Measurements from ENCODE around the gene RPL7A. TPM values are rescaled to one million over a fixed set of nuclear protein-coding genes. Genes with fewer than 3 reads are reported as not detected.

The RPL7A gene
- total RNA-seq, 1 experiment from 2014 or later = 1,156 TPM

DNA sequence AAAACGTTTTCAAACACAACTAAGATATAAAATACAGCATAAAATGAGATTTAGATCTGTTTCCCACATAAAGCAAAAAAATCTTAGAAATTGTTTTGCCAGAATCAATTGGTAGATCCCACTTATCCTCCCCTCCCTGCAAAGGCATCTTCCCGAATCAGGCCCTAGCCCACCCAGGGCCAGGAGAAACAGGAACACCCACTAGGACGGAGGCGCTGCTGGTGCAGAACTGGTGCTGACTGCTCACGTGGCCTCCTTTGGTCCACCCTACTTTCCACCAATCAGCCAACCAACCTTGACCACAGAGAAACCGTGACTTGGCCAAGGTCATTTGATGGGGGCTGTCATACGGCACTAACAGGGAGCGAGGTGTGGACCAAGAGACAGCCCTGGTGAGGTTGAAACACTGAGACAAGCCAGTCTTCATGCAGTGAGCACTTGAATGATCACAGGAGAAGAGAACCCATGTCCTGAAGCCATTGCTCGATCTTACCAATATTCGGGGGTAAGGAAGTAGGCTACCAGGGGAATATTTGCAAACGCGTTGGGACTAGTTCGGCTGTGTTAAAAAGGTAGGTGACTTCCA lies 13.6 kb downstream of the RPL7A start:
- peaks cover 19% of the 10 kb centered on the region for H3K36me3 ChIP-seq (ENCODE audit: low read depth, low read length)
- ATAC-seq = no peak
- H3K9ac ChIP-seq (ENCODE audit: low read length) = no peak overlapping the region
- no TSS peak for BruUV-seq (replicated peaks)
- H3K4me3 ChIP-seq (ENCODE audit: low read length) = no peak overlapping the region
- intact Hi-C loops (cut with micrococcal nuclease) = no loop called here
- ChIA-PET CTCF (no interaction called here), POLR2A (ENCODE audit: unreplicated experiment) (no interaction called here)
- no peaks in the 10 kb centered on the region for H3F3A ChIP-seq (ENCODE audit: low read length, unreplicated experiment)
- H3K4me2 ChIP-seq (ENCODE audit: low read length) = no peak overlapping the region
- no peaks in the 10 kb centered on the region for H3K9me3 ChIP-seq (ENCODE audit: low read length)
- no peaks in the 10 kb centered on the region for H3K27me3 ChIP-seq (ENCODE audit: low read length)
- H2AFZ ChIP-seq (ENCODE audit: low read length) = no peak overlapping the region
- H3K4me1 ChIP-seq (ENCODE audit: insufficient read depth, low read length) = peaks cover 11% of the 10 kb centered on the region
- TF ChIP-seq EZH2phosphoT487 (IDR thresholded peaks at IDR 0.05; ENCODE audit: borderline replicate concordance, low read length) (no peak), EZH2 (IDR thresholded peaks at IDR 0.05; ENCODE audit: low read length, unreplicated experiment) (no peak)
- TF ChIP-seq, protein P1, sequence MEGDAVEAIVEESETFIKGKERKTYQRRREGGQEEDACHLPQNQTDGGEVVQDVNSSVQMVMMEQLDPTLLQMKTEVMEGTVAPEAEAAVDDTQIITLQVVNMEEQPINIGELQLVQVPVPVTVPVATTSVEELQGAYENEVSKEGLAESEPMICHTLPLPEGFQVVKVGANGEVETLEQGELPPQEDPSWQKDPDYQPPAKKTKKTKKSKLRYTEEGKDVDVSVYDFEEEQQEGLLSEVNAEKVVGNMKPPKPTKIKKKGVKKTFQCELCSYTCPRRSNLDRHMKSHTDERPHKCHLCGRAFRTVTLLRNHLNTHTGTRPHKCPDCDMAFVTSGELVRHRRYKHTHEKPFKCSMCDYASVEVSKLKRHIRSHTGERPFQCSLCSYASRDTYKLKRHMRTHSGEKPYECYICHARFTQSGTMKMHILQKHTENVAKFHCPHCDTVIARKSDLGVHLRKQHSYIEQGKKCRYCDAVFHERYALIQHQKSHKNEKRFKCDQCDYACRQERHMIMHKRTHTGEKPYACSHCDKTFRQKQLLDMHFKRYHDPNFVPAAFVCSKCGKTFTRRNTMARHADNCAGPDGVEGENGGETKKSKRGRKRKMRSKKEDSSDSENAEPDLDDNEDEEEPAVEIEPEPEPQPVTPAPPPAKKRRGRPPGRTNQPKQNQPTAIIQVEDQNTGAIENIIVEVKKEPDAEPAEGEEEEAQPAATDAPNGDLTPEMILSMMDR (conservative IDR thresholded peaks at IDR 0.05; ENCODE audit: low read depth, low read length) = no peak
- DNase-seq = no peak
- no peak overlapping the region for H3K27ac ChIP-seq (ENCODE audit: low read length)
- peaks cover 25% of the 10 kb centered on the region for H3K79me2 ChIP-seq (ENCODE audit: low read length)
- H3K9me2 ChIP-seq (replicated peaks; ENCODE audit: low read length) = no peaks in the 10 kb centered on the region
- H4K20me1 ChIP-seq (ENCODE audit: low read length) = no peaks in the 10 kb centered on the region

DNA sequence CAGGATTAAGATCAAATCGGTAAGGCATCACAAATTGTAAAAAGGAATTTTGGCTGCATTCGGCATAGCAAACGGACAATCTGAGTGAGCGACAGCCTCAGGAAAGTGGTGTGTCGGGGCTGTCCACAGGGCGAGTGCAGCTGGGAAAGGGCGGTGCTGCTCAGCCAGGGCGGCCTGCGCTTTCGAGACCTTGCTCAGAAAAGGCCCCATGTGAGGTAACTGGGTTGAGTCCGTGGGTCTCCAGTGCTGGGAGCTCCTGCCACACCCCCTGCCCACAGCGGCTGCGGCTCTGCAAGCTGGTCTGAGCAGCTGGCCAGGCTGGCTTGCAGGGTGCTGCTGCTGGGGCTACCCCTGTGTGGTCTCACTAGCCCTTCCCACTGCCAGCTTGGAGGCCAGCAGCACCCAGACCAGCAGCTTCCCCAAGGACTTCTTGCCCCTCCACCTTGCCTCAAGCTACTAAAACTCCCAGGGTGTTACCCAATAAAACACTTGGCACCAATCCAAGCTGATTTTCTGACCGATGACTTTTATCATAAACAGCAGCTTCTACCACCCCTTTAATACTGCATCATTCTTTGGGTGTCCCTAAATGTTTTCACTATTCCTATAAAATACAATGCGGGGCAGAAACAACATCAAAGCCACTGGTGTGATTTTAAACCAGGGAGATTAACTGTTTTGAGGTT lies 14.5 kb downstream of the RPL7A start:
- ATAC-seq (no peak), DNase-seq (no peak)
- no peaks in the 10 kb centered on the region for H3F3A ChIP-seq (ENCODE audit: low read length, unreplicated experiment)
- H3K9me2 ChIP-seq (replicated peaks; ENCODE audit: low read length) = no peaks in the 10 kb centered on the region
- ChIA-PET POLR2A (ENCODE audit: unreplicated experiment) (no interaction called here), CTCF (no interaction called here)
- H3K27ac ChIP-seq (ENCODE audit: low read length) = no peak overlapping the region
- no peak overlapping the region for H3K4me2 ChIP-seq (ENCODE audit: low read length)
- H3K4me3 ChIP-seq (ENCODE audit: low read length) = no peak overlapping the region
- H3K4me1 ChIP-seq (ENCODE audit: insufficient read depth, low read length) = peaks cover 6% of the 10 kb centered on the region
- H3K9me3 ChIP-seq (ENCODE audit: low read length) = no peaks in the 10 kb centered on the region
- H4K20me1 ChIP-seq (ENCODE audit: low read length) = no peaks in the 10 kb centered on the region
- no peak for TF ChIP-seq EZH2phosphoT487 (IDR thresholded peaks at IDR 0.05; ENCODE audit: borderline replicate concordance, low read length)
- no peak for TF ChIP-seq EZH2 (IDR thresholded peaks at IDR 0.05; ENCODE audit: low read length, unreplicated experiment)
- TF ChIP-seq, protein P1 (conservative IDR thresholded peaks at IDR 0.05; ENCODE audit: low read depth, low read length) = no peak
- H3K79me2 ChIP-seq (ENCODE audit: low read length) = peaks cover 24% of the 10 kb centered on the region
- intact Hi-C loops (cut with micrococcal nuclease) = no loop called here
- H2AFZ ChIP-seq (ENCODE audit: low read length) = no peak overlapping the region
- peaks cover 19% of the 10 kb centered on the region for H3K36me3 ChIP-seq (ENCODE audit: low read depth, low read length)
- BruUV-seq (replicated peaks) = TSS peak; percentile 27
- H3K9ac ChIP-seq (ENCODE audit: low read length) = no peak overlapping the region
- no peaks in the 10 kb centered on the region for H3K27me3 ChIP-seq (ENCODE audit: low read length)

DNA sequence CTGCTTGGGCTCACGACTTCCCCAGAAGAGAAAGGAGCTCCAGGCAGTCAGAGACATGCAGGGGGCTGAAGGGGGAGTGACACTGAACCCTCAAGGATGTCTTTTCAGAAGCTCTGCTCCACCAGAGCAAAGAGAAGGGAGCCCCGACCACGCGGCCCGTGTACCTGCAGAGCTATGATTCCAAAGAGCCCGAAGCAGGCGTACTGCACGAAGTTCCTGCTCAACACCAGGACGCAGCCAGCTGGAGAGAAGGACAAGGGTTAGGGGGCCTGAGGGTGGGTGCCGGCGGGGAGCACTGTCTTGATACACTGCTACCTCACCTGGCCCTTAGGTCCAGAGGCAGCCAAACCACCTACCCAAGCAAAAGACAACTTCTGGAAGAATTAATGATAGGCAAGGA lies 18.4 kb downstream of the RPL7A start:
- Histone ChIP-seq H3K79me2 (ENCODE audit: low read length) (peaks cover 47% of the 10 kb centered on the region), H2AFZ (ENCODE audit: low read length) (no peak overlapping the region), H3K27me3 (ENCODE audit: low read length) (no peaks in the 10 kb centered on the region), H3K4me3 (ENCODE audit: low read length) (no peak overlapping the region), H3K4me1 (ENCODE audit: insufficient read depth, low read length) (peaks cover 8% of the 10 kb centered on the region; the same call in 1 of the 2 replicates), H3K4me2 (ENCODE audit: low read length) (no peak overlapping the region), H3K9me2 (replicated peaks; ENCODE audit: low read length) (no peaks in the 10 kb centered on the region), H3K36me3 (ENCODE audit: low read depth, low read length) (peaks cover 16% of the 10 kb centered on the region; the same call in 1 of the 2 replicates), H3F3A (ENCODE audit: low read length, unreplicated experiment) (no peaks in the 10 kb centered on the region), H3K9me3 (ENCODE audit: low read length) (no peaks in the 10 kb centered on the region), H4K20me1 (ENCODE audit: low read length) (peaks cover 21% of the 10 kb centered on the region; the same call in 1 of the 2 replicates), H3K9ac (ENCODE audit: low read length) (no peak overlapping the region), H3K27ac (ENCODE audit: low read length) (no peak overlapping the region)
- intact Hi-C loops (cut with micrococcal nuclease) = no loop called here
- no peak for DNase-seq
- ATAC-seq = no peak
- POLR2A ChIA-PET (ENCODE audit: unreplicated experiment) = no interaction called here
- TF ChIP-seq EZH2phosphoT487 (IDR thresholded peaks at IDR 0.05; ENCODE audit: borderline replicate concordance, low read length) (no peak), EZH2 (IDR thresholded peaks at IDR 0.05; ENCODE audit: low read length, unreplicated experiment) (no peak)
- TF ChIP-seq, protein P1 (conservative IDR thresholded peaks at IDR 0.05; ENCODE audit: low read depth, low read length) = no peak
- CTCF ChIA-PET = no interaction called here
- no TSS peak for BruUV-seq (replicated peaks)
